ENCODE measurements around the gene NAALADL2. TPM values are rescaled to one million over a fixed set of nuclear protein-coding genes. Genes with fewer than 3 reads are reported as not detected.
"Not testable (repeated sequence)": the region's sequence is repeated elsewhere in the genome, so short reads cannot be mapped to it uniquely, and the experiment has no call there.

The NAALADL2 gene
- total RNA-seq, 1 experiment from 2014 or later, result 4.7 TPM

DNA sequence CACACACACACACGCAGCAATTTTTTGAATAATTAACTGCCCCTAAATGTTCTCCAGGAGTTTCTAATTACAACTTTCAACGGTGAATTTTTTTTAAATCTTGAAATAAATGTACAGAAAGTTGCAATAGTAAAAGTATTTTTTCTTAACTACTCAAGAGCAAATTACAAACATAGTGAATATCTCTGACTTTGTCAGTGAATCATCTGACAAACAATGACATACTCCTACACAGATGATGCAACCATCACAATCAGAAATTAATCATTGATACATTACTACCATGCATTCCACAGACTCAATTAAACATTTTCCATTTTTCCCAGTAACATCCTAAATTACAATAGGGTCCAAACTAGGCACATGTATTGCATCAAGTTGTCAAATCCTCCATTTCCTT is 597.3 kb downstream of the NAALADL2 start:
- DNase-seq (ENCODE audit: low read depth in 1 of 2, low spot score in 2 of 2), result no peak
- H3K4me1 ChIP-seq (replicated peaks), result no peaks in the 10 kb centered on the region

DNA sequence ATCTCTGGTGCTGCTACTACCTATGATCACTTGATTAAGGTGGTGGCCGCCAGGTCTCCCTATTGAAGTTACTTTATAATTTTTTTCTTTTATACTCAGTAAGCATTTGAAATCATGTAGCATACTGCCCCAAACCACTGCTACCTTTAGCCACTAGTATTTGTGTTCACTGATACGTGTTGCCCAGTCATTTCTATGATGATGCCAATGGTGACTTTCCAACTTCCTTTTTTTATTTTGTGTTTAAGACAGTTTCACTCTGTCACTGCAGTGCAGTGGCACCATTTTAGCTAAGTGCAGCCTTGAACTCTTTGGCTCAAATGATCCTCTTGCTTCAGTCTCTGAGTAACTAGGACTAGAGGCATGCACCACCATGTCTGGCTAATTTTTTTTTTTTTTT is 598.2 kb downstream of the NAALADL2 start:
- H3K9me3 ChIP-seq (replicated peaks), result no peaks in the 10 kb centered on the region
- no peak overlapping the region for H3K27ac ChIP-seq
- no peaks in the 10 kb centered on the region for H3K4me1 ChIP-seq (replicated peaks)
- H3K36me3 ChIP-seq, result no peaks in the 10 kb centered on the region
- H3K4me3 ChIP-seq, result no peak overlapping the region
- H3K27me3 ChIP-seq (replicated peaks), result no peaks in the 10 kb centered on the region; the same call in 1 of the 2 replicates
- DNase-seq (ENCODE audit: low read depth in 1 of 2, low spot score in 2 of 2), result no peak

More for the DNA sequence above, 597.3 kb downstream of the NAALADL2 start:
- H3K36me3 ChIP-seq, result no peaks in the 10 kb centered on the region
- no peak overlapping the region for H3K27ac ChIP-seq
- no peaks in the 10 kb centered on the region for H3K9me3 ChIP-seq (replicated peaks)
- H3K4me3 ChIP-seq, result no peak overlapping the region
- no peaks in the 10 kb centered on the region; the same call in 1 of the 2 replicates for H3K27me3 ChIP-seq (replicated peaks)

DNA sequence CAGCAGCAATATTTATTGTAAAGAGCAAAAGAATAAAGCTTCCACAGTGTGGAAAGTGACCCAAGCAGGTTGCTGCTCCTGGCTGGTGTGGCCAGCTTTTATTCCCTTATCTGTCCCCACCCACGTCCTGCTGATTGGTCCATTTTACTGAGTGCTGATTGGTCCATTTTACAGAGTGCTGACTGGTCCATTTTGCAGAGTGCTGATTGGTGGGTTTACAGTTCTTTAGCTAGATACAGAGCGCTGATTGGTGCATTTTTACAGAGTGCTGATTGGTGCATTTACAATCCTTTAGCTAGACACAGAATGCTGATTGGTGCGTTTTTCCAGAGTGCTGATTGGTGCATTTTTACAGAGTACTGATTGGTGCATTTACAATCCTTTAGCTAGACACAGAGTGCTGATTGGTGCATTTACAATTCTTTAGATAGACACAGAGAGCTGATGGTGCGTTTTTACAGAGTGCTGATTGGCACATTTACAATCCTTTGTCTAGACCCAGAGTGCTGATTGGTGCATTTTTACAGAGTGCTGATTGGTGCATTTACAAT is 601.8 kb downstream of the NAALADL2 start:
- not testable (repeated sequence) for H3K36me3 ChIP-seq; DNase-seq (ENCODE audit: low read depth in 1 of 2, low spot score in 2 of 2); H3K9me3 ChIP-seq (replicated peaks); H3K27ac ChIP-seq; H3K4me3 ChIP-seq; H3K27me3 ChIP-seq (replicated peaks); H3K4me1 ChIP-seq (replicated peaks)

DNA sequence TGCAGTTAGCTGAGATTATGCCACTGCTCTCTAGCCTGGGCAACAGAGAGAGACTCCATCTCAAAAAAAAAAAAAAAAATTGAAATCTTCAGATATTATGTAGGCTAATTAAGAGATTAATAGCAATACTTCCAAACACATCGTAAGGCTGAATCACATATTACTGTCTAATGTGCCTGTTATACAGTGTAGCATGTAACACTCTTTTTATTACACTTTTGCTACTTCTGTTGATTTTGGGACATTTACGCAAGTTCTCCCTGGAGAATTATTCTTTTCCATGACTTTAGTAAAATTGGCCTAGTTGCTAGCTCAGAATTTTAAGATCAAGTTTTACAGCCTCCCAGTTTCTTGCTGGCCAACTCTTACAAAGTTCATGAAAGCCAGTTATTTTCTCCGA is 605.2 kb downstream of the NAALADL2 start:
- Histone ChIP-seq H3K4me1 (replicated peaks) (no peaks in the 10 kb centered on the region), H3K9me3 (replicated peaks) (no peaks in the 10 kb centered on the region), H3K4me3 (no peak overlapping the region), H3K27me3 (replicated peaks) (no peaks in the 10 kb centered on the region), H3K36me3 (no peaks in the 10 kb centered on the region), H3K27ac (no peak overlapping the region)
- no peak for DNase-seq (ENCODE audit: low read depth in 1 of 2, low spot score in 2 of 2)

DNA sequence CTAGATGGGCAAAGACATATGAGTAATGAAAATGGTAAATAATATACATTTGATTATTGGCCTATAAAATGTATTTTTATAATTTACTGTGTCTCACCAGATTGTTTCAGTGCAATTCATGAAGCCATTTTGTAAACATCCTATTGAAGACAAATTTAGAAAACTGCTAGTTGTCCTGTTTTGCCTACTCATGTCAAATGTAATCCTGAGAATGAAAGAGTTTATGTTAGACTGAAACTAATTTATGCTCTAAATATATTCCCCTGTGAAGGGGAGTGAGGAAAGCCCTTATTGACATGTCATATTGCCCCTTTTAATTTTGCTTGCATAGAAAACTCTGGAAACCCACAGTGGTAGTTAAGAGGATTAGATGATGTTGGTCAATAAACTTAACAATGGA is 610.0 kb downstream of the NAALADL2 start:
- no peaks in the 10 kb centered on the region for H3K9me3 ChIP-seq (replicated peaks)
- no peak overlapping the region for H3K4me3 ChIP-seq
- H3K27ac ChIP-seq, result no peak overlapping the region
- no peaks in the 10 kb centered on the region for H3K36me3 ChIP-seq
- no peaks in the 10 kb centered on the region for H3K27me3 ChIP-seq (replicated peaks)
- no peak for DNase-seq (ENCODE audit: low read depth in 1 of 2, low spot score in 2 of 2)
- H3K4me1 ChIP-seq (replicated peaks), result no peaks in the 10 kb centered on the region

DNA sequence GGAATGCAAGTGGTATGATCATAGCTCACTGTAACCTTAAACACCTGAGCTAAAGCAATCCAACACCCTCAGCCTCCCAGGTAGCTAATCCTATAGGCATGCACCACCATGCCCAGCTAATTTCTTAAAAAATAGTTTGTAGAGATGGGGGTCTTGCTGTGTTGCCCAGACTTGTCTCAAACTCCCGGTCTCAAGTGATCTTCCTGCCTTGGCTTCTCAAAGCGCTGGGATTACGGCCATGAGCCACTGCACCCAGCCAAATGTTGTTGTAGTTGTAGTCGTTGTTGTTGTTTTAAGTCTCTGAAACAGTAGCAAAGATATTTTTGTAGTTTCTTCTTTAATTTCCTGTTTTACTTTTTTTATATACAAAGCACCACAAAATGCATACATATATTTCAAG is 616.6 kb downstream of the NAALADL2 start:
- Histone ChIP-seq H3K9me3 (replicated peaks) (no peaks in the 10 kb centered on the region), H3K36me3 (no peaks in the 10 kb centered on the region), H3K4me1 (replicated peaks) (no peaks in the 10 kb centered on the region), H3K27ac (no peak overlapping the region), H3K4me3 (no peak overlapping the region), H3K27me3 (replicated peaks) (no peaks in the 10 kb centered on the region)
- DNase-seq (ENCODE audit: low read depth in 1 of 2, low spot score in 2 of 2), result no peak

DNA sequence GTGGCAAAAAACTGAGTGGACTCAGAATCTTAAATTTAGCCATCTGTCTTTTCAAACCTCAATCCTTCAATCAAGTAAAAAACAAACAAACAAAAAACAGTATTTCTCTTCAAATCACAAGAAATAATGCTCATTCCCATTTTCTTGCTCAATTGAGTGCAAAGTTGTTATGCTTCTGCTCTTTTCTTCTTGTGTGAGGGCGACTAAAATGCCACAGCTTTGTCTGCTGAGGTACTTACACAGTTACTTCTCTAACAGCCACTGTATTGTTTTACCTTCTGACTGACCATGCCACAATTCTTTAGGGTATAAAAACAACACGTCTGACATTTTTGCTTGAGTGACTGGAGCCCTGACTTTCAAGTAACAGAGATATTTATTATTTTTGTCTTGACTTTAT is 617.4 kb downstream of the NAALADL2 start:
- Histone ChIP-seq H3K4me3 (no peak overlapping the region), H3K27me3 (replicated peaks) (no peaks in the 10 kb centered on the region), H3K4me1 (replicated peaks) (no peaks in the 10 kb centered on the region), H3K36me3 (no peaks in the 10 kb centered on the region), H3K27ac (no peak overlapping the region), H3K9me3 (replicated peaks) (no peaks in the 10 kb centered on the region)
- DNase-seq (ENCODE audit: low read depth in 1 of 2, low spot score in 2 of 2), result no peak

DNA sequence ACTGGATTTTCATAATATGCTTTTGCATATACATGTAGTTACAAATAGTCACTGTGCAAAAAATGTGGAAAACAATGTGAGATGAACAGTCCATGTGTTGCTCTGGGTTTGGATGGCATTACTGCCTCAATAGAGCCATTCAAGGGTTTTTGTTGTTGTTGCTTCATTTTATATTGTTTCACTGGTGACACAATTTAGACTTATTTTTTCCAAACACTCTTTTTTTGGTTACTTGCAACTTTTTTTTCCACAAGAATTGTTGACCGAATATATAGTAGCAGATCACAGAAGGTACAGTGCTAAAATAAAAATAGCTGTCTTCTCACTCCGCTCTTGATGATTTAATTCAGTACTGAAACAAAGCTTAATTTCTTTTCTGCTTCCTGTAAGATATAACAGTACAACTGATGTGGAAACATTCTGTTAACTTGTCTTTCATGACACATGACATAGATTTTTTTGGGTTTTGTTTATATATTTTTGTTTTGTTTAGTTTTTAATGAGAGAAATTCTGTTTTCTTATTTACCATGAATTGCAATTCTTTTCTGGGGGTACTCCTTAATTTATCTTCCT is 618.6 kb downstream of the NAALADL2 start:
- H3K4me1 ChIP-seq (replicated peaks), result no peaks in the 10 kb centered on the region
- no peak overlapping the region for H3K27ac ChIP-seq
- no peaks in the 10 kb centered on the region for H3K36me3 ChIP-seq
- no peak overlapping the region for H3K4me3 ChIP-seq
- H3K9me3 ChIP-seq (replicated peaks), result no peaks in the 10 kb centered on the region
- no peaks in the 10 kb centered on the region for H3K27me3 ChIP-seq (replicated peaks)
- no peak for DNase-seq (ENCODE audit: low read depth in 1 of 2, low spot score in 2 of 2)

DNA sequence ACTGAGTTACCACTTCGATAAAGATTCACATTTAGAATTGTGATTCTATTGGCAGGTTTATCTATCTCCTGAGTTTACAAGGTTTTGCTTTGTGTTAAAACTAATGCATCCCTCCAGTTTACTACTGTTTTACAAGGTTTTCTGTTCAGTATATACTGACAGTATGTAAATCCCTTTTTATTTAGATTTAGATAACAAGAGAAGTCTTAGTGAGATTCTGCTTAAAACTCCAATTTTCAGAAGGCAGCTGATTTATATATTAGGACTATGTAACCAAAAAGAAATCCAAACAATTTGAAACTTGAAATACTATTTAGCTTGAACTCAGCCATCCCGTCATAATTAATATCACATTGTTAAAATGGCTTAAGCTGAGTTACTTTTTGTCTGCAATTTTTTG is 619.2 kb downstream of the NAALADL2 start:
- Histone ChIP-seq H3K27ac (no peak overlapping the region), H3K4me3 (no peak overlapping the region), H3K27me3 (replicated peaks) (no peaks in the 10 kb centered on the region), H3K4me1 (replicated peaks) (no peaks in the 10 kb centered on the region), H3K36me3 (no peaks in the 10 kb centered on the region), H3K9me3 (replicated peaks) (no peaks in the 10 kb centered on the region)
- no peak for DNase-seq (ENCODE audit: low read depth in 1 of 2, low spot score in 2 of 2)

DNA sequence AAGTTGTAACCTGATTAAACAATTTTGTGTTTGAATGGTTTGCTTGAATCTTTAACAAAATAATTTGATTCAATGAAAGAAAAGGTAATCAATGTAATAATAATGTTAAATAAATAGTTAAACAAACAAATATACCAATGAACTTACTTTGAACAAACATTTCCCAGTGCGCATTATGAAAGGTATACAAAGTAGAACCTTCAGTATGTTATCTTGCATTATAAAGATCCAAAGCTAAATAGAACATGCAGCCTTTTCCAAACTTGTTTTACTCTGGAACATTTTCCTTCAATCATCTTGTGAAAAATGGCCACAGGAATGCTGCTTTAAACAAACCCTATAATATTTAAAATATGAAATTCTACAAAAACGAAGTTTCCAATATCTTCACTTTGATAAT is 620.0 kb downstream of the NAALADL2 start:
- Histone ChIP-seq H3K27ac (no peak overlapping the region), H3K4me1 (replicated peaks) (no peaks in the 10 kb centered on the region), H3K36me3 (no peaks in the 10 kb centered on the region), H3K4me3 (no peak overlapping the region), H3K27me3 (replicated peaks) (no peaks in the 10 kb centered on the region), H3K9me3 (replicated peaks) (no peaks in the 10 kb centered on the region)
- no peak for DNase-seq (ENCODE audit: low read depth in 1 of 2, low spot score in 2 of 2)

DNA sequence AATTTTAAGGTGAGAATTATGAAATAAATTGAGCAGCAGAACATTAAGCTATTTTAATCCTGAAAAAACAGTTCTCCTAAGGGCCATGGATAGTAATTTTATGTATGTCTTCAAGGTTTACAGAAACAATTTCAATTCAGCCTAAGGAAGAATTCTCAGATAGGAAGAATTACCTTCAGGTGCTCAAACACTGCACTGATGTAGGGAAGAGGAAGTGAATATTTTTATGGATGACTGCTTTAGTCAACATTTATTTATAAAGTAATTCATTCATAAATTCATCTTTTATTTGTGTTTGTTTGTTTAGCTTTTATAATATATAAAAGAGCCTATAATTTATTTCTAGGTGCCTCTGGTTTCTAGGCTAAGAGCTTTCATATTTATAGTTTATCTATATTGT is 620.7 kb downstream of the NAALADL2 start:
- no peak for DNase-seq (ENCODE audit: low read depth in 1 of 2, low spot score in 2 of 2)
- Histone ChIP-seq H3K9me3 (replicated peaks) (no peaks in the 10 kb centered on the region), H3K27me3 (replicated peaks) (no peaks in the 10 kb centered on the region), H3K4me3 (no peak overlapping the region), H3K27ac (no peak overlapping the region), H3K4me1 (replicated peaks) (no peaks in the 10 kb centered on the region), H3K36me3 (no peaks in the 10 kb centered on the region)

DNA sequence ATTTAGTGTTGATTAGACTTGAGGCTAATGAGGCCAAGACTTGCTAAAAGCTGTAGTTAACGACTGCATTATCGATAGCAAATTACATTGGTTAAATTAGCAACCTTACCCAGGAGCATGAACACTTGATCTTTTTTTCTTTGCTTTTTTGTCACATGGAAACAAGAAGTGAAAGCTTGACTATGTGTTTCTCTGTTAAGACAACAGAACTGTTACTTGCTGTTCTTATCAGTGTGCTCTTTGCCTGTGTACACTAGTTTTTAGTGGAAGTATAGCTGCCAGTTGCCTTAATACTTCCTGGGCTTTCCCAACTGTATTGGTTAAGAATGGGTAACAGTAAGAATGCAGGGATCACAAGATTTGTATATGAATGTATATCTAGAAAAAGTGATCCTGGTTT is 625.5 kb downstream of the NAALADL2 start:
- no peak overlapping the region for H3K4me3 ChIP-seq
- no peak overlapping the region for H3K27ac ChIP-seq
- DNase-seq (ENCODE audit: low read depth in 1 of 2, low spot score in 2 of 2), result no peak
- H3K4me1 ChIP-seq (replicated peaks), result no peaks in the 10 kb centered on the region
- no peaks in the 10 kb centered on the region for H3K27me3 ChIP-seq (replicated peaks)
- H3K36me3 ChIP-seq, result no peaks in the 10 kb centered on the region
- no peaks in the 10 kb centered on the region for H3K9me3 ChIP-seq (replicated peaks)

DNA sequence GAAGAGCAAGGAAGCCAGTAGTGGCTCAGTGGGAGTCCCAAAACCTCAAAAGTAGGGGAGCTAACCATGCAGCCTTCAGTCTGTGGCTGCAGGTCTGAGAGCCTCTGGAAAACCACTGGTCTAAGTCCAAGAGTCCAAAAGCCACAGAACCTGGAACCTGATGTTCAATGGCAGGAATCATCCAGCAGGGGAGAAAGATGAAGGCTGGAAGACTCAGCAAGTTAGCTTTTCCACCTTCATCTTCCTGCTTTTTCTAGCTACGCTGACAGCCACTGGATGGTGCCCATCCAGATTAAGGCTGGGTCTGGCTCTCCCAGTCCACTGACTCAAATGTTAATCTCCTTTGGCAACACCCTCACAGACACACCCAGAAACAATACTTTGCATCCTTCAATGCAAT is 626.3 kb downstream of the NAALADL2 start:
- Histone ChIP-seq H3K9me3 (replicated peaks) (no peaks in the 10 kb centered on the region), H3K36me3 (no peaks in the 10 kb centered on the region)
- DNase-seq (ENCODE audit: low read depth in 1 of 2, low spot score in 2 of 2), result no peak

DNA sequence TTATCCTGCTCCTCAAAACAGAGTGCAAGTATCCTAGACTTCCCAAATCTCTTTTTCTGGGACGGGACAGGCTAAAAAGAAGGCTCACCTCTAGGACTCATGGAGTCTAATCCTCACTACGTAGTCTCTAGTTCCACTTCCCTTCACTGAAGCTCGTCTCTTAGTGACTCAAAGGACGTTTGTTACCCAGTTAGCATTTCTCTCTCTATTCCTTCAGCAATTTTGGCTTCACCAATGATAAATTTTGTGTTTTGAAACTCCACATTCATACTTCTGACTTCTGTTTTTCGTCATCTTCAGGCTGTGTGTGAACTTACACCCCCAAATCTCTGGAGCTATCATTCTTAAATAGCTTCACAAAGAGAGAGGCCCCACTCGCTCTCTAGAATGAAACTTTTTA is 627.1 kb downstream of the NAALADL2 start:
- DNase-seq (ENCODE audit: low read depth in 1 of 2, low spot score in 2 of 2), result no peak
- H3K9me3 ChIP-seq (replicated peaks), result no peaks in the 10 kb centered on the region

More for the DNA sequence above, 626.3 kb downstream of the NAALADL2 start:
- H3K27ac ChIP-seq, result no peak overlapping the region
- no peaks in the 10 kb centered on the region for H3K4me1 ChIP-seq (replicated peaks)
- H3K27me3 ChIP-seq (replicated peaks), result no peaks in the 10 kb centered on the region
- no peak overlapping the region for H3K4me3 ChIP-seq

DNA sequence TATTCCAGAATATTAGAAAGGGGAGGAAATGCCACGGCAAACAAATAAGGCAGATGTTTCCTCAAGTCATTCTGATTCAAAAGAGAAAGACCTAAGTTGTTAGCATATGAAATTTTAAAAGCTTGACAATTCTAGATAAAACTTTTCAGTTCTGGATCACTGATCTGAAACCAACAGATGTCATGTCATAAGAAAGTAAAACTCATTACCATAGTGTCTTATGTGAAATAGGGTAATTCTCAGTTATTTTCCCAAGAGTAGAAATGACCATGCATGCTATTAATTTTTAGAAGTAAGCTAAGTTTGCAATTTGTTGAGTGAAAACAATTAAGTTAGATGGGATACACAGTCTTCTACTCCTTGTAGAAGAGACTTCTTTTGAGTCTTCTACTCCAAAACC is 630.3 kb downstream of the NAALADL2 start:
- Histone ChIP-seq H3K9me3 (replicated peaks) (no peaks in the 10 kb centered on the region), H3K27me3 (replicated peaks) (no peaks in the 10 kb centered on the region), H3K27ac (no peak overlapping the region), H3K4me3 (no peak overlapping the region), H3K4me1 (replicated peaks) (no peaks in the 10 kb centered on the region), H3K36me3 (no peaks in the 10 kb centered on the region)
- DNase-seq (ENCODE audit: low read depth in 1 of 2, low spot score in 2 of 2), result no peak

More for the DNA sequence above, 627.1 kb downstream of the NAALADL2 start:
- H3K4me3 ChIP-seq, result no peak overlapping the region
- H3K4me1 ChIP-seq (replicated peaks), result no peaks in the 10 kb centered on the region
- H3K36me3 ChIP-seq, result no peaks in the 10 kb centered on the region
- no peaks in the 10 kb centered on the region for H3K27me3 ChIP-seq (replicated peaks)
- H3K27ac ChIP-seq, result no peak overlapping the region

All from SJSA1 (cell line).